ENCODE data around the gene U2AF2.

The U2AF2 gene

GRCh38 chr19:55654868-55655647 lies at the start of gene U2AF2:
Gene U2AF2 (plus strand): TSS chr19:55655035. CDS start chr19:55655105, 70 bp downstream.
- H3K4me3 ChIP-seq (ENCODE audit: low read depth, low read length): peak within 1 kb of the TSS; percentile 69
- in situ Hi-C loops (cut with HindIII; ENCODE audit: low sequenced_read_pairs): no loop called here
- TF ChIP-seq, protein P1, sequence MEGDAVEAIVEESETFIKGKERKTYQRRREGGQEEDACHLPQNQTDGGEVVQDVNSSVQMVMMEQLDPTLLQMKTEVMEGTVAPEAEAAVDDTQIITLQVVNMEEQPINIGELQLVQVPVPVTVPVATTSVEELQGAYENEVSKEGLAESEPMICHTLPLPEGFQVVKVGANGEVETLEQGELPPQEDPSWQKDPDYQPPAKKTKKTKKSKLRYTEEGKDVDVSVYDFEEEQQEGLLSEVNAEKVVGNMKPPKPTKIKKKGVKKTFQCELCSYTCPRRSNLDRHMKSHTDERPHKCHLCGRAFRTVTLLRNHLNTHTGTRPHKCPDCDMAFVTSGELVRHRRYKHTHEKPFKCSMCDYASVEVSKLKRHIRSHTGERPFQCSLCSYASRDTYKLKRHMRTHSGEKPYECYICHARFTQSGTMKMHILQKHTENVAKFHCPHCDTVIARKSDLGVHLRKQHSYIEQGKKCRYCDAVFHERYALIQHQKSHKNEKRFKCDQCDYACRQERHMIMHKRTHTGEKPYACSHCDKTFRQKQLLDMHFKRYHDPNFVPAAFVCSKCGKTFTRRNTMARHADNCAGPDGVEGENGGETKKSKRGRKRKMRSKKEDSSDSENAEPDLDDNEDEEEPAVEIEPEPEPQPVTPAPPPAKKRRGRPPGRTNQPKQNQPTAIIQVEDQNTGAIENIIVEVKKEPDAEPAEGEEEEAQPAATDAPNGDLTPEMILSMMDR (IDR thresholded peaks at IDR 0.05; ENCODE audit: low read depth, low read length): no peak
- peak; percentile 68 for DNase-seq (ENCODE audit: low read depth, low spot score)

GRCh38 chr19:55605207-55605636 lies 49.6 kb upstream of the U2AF2 start:
- H3K4me3 ChIP-seq (ENCODE audit: low read depth, low read length): peak overlapping the region; percentile 93
- DNase-seq (ENCODE audit: low read depth, low spot score): peak; percentile 98
- TF ChIP-seq, protein P1 (IDR thresholded peaks at IDR 0.05; ENCODE audit: low read depth, low read length): no peak
- in situ Hi-C loops (cut with HindIII; ENCODE audit: low sequenced_read_pairs): no loop called here

GRCh38 chr19:55605637-55606470 lies 49.0 kb upstream of the U2AF2 start, which contains the start of gene ZNF865:
Gene ZNF865 (plus strand): TSS chr19:55605647. CDS start chr19:55613619, 7,972 bp downstream.
- TF ChIP-seq, protein P1 (IDR thresholded peaks at IDR 0.05; ENCODE audit: low read depth, low read length): peak; percentile 88
- peak; percentile 87 for DNase-seq (ENCODE audit: low read depth, low spot score)
- H3K4me3 ChIP-seq (ENCODE audit: low read depth, low read length): peak within 1 kb of the TSS; percentile 93
- in situ Hi-C loops (cut with HindIII; ENCODE audit: low sequenced_read_pairs): no loop called here

DNA sequence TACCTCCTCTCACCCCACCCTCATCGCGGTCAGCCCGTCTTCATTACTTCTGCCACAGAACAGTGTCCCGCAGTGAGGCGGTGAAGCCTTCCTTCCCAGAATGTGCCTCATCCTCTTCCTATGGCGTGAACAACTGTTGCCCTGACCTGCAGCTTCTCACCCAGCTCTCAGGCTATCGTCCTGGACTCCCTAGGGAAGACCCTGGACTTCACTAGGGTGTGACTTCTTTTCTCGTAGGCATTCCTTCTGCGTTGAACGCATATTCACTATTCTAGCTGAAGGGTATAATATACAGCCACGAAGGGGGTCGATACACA lies 48.4 kb upstream of the U2AF2 start:
- in situ Hi-C loops (cut with HindIII; ENCODE audit: low sequenced_read_pairs): no loop called here
- no peak for DNase-seq (ENCODE audit: low read depth, low spot score)
- TF ChIP-seq, protein P1 (IDR thresholded peaks at IDR 0.05; ENCODE audit: low read depth, low read length): no peak
- peak overlapping the region; percentile 93 for H3K4me3 ChIP-seq (ENCODE audit: low read depth, low read length)

DNA sequence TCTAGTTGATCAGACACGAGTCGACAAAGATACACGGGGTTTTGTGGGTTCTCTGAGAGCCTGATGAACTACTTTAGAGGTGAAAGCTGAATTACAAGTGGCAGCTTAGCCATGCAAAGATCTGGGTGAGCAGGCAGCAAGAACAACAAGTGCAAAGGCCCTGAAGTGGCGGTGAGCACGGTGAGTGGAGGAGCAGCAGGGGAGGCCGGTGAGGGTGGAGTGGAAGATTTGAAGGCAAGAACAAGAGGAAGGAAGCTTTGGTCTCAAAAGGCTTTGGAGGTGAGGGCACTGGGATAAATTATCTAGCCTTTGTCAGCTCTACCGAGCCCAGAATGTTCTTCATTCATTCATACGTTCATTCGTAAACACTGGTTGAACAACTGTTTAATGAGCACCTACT lies 48.0 kb upstream of the U2AF2 start:
- in situ Hi-C loops (cut with HindIII; ENCODE audit: low sequenced_read_pairs): no loop called here
- H3K4me3 ChIP-seq (ENCODE audit: low read depth, low read length): peak overlapping the region; percentile 93
- no peak for DNase-seq (ENCODE audit: low read depth, low spot score)
- TF ChIP-seq, protein P1 (IDR thresholded peaks at IDR 0.05; ENCODE audit: low read depth, low read length): no peak

DNA sequence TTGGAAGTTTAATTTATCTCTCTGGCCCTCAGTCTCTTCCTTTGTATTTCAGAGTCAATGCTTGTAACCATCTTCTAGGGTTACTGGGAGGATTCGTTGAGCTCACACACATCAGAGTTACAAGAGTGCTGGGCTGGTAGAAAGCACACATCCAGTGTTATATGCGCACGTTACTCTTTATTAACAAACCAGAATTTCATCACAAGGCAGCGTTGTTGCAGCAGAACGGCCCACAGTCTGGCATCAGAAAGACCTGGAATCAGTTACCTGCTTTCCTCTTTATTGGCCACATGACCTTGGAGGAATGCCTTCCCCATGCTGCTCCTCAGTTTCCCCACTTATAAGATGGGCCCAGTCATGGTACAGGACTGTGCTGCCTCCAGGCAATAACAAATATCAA lies 45.5 kb upstream of the U2AF2 start:
- TF ChIP-seq, protein P1 (IDR thresholded peaks at IDR 0.05; ENCODE audit: low read depth, low read length): no peak
- in situ Hi-C loops (cut with HindIII; ENCODE audit: low sequenced_read_pairs): no loop called here
- DNase-seq (ENCODE audit: low read depth, low spot score): no peak
- no peak overlapping the region for H3K4me3 ChIP-seq (ENCODE audit: low read depth, low read length)
